ENCODE results near the gene OR52B2. TPM values are rescaled to one million over a fixed set of nuclear protein-coding genes. Genes with fewer than 3 reads are reported as not detected.

Gene OR52B2
- total RNA-seq, 2 experiments from 2014 or later, result not detected

GRCh38 chr11:6216501-6216900 is 46.4 kb upstream of the OR52B2 start:
- Mint-ChIP-seq H3K27me3 (no peaks in the 10 kb centered on the region), H3K9me3 (no peaks in the 10 kb centered on the region), H3K4me1 (ENCODE audit: low read depth) (peaks cover 16% of the 10 kb centered on the region), H3K27ac (no peak overlapping the region), H3K4me3 (no peak overlapping the region), H3K36me3 (ENCODE audit: low read depth) (peaks cover 66% of the 10 kb centered on the region)
- intact Hi-C loops (cut with DNase I, micrococcal nuclease), result no loop called here
- H3K36me3 ChIP-seq (ENCODE audit: insufficient read depth, low read length), result peaks cover 79% of the 10 kb centered on the region
- TF ChIP-seq CTCF (IDR thresholded peaks at IDR 0.05), result no peak
- no peak for ATAC-seq (ENCODE audit: poor library complexity)
- no peaks in the 10 kb centered on the region for H3K4me1 ChIP-seq (ENCODE audit: insufficient read depth, low read length)
- no peak for DNase-seq
- no peak overlapping the region for H3K4me3 ChIP-seq (ENCODE audit: low read length)
- no peak overlapping the region for H3K27ac ChIP-seq (ENCODE audit: low read depth in 1 of 2, low read length in 2 of 2)
- ChIA-PET POLR2A (interaction anchor here (1.6 kb wide), 1 partner anchor 9 kb away, joined by 4 read pairs; no protein-coding TSS in a partner anchor), CTCF (no interaction called here)
- H3K9me3 ChIP-seq (ENCODE audit: control insufficient read depth in 1 of 2, insufficient read depth in 1 of 2, low read length in 2 of 2), result no peaks in the 10 kb centered on the region
- H3K27me3 ChIP-seq (ENCODE audit: control insufficient read depth in 1 of 2, insufficient read depth in 2 of 2, low read length in 2 of 2), result no peaks in the 10 kb centered on the region

GRCh38 chr11:6214530-6214929 is 44.4 kb upstream of the OR52B2 start:
- H3K4me1 Mint-ChIP-seq (ENCODE audit: low read depth), result peaks cover 6% of the 10 kb centered on the region
- Histone ChIP-seq H3K27ac (ENCODE audit: low read depth in 1 of 2, low read length in 2 of 2) (no peak overlapping the region), H3K4me1 (ENCODE audit: insufficient read depth, low read length) (no peaks in the 10 kb centered on the region), H3K4me3 (ENCODE audit: low read length) (no peak overlapping the region), H3K27me3 (ENCODE audit: control insufficient read depth in 1 of 2, insufficient read depth in 2 of 2, low read length in 2 of 2) (no peaks in the 10 kb centered on the region), H3K36me3 (ENCODE audit: insufficient read depth, low read length) (peaks cover 78% of the 10 kb centered on the region), H3K9me3 (ENCODE audit: control insufficient read depth in 1 of 2, insufficient read depth in 1 of 2, low read length in 2 of 2) (no peaks in the 10 kb centered on the region)
- H3K27me3 Mint-ChIP-seq, result no peaks in the 10 kb centered on the region
- H3K4me3 Mint-ChIP-seq, result no peak overlapping the region
- H3K27ac Mint-ChIP-seq, result no peak overlapping the region
- ChIA-PET POLR2A (no interaction called here), CTCF (no interaction called here)
- no peak for ATAC-seq (ENCODE audit: poor library complexity)
- no peak for DNase-seq
- no peak for TF ChIP-seq CTCF (IDR thresholded peaks at IDR 0.05)
- H3K9me3 Mint-ChIP-seq, result no peaks in the 10 kb centered on the region
- intact Hi-C loops (cut with DNase I, micrococcal nuclease), result no loop called here
- peaks cover 57% of the 10 kb centered on the region for H3K36me3 Mint-ChIP-seq (ENCODE audit: low read depth)

GRCh38 chr11:6210274-6210955 is 40.3 kb upstream of the OR52B2 start:
- intact Hi-C loops (cut with DNase I, micrococcal nuclease), result no loop called here
- TF ChIP-seq CTCF (IDR thresholded peaks at IDR 0.05), result no peak
- no peak for ATAC-seq (ENCODE audit: poor library complexity)
- Histone ChIP-seq H3K9me3 (ENCODE audit: control insufficient read depth in 1 of 2, insufficient read depth in 1 of 2, low read length in 2 of 2) (no peaks in the 10 kb centered on the region), H3K27me3 (ENCODE audit: control insufficient read depth in 1 of 2, insufficient read depth in 2 of 2, low read length in 2 of 2) (no peaks in the 10 kb centered on the region), H3K36me3 (ENCODE audit: insufficient read depth, low read length) (peaks cover 66% of the 10 kb centered on the region), H3K4me3 (ENCODE audit: low read length) (no peak overlapping the region), H3K4me1 (ENCODE audit: insufficient read depth, low read length) (no peaks in the 10 kb centered on the region), H3K27ac (ENCODE audit: low read depth in 1 of 2, low read length in 2 of 2) (no peak overlapping the region)
- POLR2A ChIA-PET, result no interaction called here
- H3K36me3 Mint-ChIP-seq (ENCODE audit: low read depth), result peaks cover 55% of the 10 kb centered on the region
- no peaks in the 10 kb centered on the region for H3K9me3 Mint-ChIP-seq
- no peaks in the 10 kb centered on the region for H3K27me3 Mint-ChIP-seq
- no peaks in the 10 kb centered on the region for H3K4me1 Mint-ChIP-seq (ENCODE audit: low read depth)
- H3K27ac Mint-ChIP-seq, result no peak overlapping the region
- CTCF ChIA-PET, result no interaction called here
- no peak overlapping the region for H3K4me3 Mint-ChIP-seq
- no peak for DNase-seq
